AG04449 (cell line): ENCODE data around the gene TKTL1.

ENCODE experiments used
- CTCF ChIA-PET: fragments of 350-600 bp; formaldehyde crosslinking; extraction: SDS; loops from one replicate; lab custom pipeline; 2021; ENCODE audit warnings: antibody characterized with exemption; lab: Yijun Ruan, JAX
- POLR2A ChIA-PET: fragments of 400-600, 350-600 bp; formaldehyde crosslinking; extraction: SDS; loops from one replicate; lab custom pipeline; 2020; ENCODE audit warnings: antibody characterized with exemption, inconsistent platforms; lab: Yijun Ruan, JAX
- DNase-seq: peaks from one replicate; pipeline ENCODE4 v3.0.0-alpha.2; 2010; ENCODE audit warnings: low read depth, low spot score
- H3K4me3 ChIP-seq: 2 replicates; pipeline ENCODE4 v1.5.1; 2011; ENCODE audit warnings: low read depth, mild to moderate bottlenecking, control low read depth, low read length
- TF ChIP-seq, protein P1 (sequence below): IDR thresholded peaks from one replicate; pipeline ENCODE4 v1.5.1; 2011; ENCODE audit warnings: mild to moderate bottlenecking, moderate library complexity, low read length, control low read depth, inconsistent platforms; ENCODE audit not compliant: insufficient read depth; ENCODE audit errors: missing control alignments

TKTL1 gene

DNA sequence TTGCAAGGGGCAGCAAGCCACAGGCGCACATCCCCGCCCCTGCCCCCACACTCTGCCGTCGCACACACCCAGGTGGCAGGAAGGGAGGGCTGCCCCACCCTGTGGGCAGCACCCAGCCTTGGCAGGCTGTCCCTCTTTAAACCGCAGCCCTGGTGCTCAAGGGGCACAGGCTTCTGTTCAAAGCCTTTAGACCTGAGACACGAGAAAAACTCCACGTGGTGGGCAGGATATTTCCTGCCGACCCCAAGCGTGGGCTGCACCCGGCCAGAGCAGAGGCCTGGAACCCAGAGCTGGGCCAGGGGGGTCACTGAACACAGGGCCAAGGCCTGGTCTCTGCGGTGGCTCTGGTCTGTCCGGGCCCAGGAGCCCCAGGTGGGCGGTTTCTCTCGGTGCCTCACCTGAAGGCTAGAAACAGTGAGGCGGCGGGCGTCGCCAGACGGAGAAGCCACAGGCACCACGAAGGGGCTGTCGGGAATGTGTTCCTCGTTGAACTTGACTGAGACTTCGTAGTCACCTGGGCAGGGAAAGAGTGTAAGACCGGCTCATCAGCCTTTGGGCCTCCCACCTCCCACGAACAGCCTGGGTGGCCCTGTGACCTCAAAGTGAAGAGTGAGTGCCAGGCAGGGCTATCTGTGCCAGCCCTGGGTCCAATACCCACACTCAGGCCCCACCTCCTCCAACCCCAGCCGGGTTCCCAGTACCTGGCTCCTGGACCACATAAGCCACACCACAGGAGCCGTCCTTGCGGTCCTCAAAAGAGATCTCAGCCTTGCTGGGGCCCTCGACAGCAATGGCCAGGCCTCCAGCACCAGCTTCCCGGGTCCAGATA, 55.8 kb downstream of the TKTL1 start:
- no peak overlapping the region for H3K4me3 ChIP-seq
- ChIA-PET POLR2A (no interaction called here), CTCF (no interaction called here)
- no peak for DNase-seq
- TF ChIP-seq, protein P1, sequence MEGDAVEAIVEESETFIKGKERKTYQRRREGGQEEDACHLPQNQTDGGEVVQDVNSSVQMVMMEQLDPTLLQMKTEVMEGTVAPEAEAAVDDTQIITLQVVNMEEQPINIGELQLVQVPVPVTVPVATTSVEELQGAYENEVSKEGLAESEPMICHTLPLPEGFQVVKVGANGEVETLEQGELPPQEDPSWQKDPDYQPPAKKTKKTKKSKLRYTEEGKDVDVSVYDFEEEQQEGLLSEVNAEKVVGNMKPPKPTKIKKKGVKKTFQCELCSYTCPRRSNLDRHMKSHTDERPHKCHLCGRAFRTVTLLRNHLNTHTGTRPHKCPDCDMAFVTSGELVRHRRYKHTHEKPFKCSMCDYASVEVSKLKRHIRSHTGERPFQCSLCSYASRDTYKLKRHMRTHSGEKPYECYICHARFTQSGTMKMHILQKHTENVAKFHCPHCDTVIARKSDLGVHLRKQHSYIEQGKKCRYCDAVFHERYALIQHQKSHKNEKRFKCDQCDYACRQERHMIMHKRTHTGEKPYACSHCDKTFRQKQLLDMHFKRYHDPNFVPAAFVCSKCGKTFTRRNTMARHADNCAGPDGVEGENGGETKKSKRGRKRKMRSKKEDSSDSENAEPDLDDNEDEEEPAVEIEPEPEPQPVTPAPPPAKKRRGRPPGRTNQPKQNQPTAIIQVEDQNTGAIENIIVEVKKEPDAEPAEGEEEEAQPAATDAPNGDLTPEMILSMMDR: no peak

DNA sequence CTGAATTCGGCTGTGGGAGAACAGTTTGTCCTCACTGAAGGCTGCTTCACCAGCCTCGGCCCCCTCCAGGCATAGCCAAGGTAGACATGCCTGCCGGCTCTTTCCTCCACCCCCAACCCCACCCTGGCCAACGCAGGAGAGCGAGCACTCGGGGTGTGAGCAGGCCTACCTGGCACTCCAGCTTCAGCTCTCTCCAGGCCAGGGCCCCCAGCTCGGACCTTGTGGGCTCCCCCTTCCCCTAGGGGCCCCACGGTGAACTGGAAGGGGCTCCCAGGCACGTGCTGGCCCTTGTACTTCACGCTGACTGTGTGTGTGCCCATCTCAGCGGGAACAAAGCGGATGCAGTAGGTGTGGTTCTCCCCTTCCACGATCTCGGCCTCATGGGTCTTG, 56.4 kb downstream of the TKTL1 start:
- ChIA-PET POLR2A (no interaction called here), CTCF (no interaction called here)
- DNase-seq: no peak
- TF ChIP-seq, protein P1: no peak
- H3K4me3 ChIP-seq: no peak overlapping the region

DNA sequence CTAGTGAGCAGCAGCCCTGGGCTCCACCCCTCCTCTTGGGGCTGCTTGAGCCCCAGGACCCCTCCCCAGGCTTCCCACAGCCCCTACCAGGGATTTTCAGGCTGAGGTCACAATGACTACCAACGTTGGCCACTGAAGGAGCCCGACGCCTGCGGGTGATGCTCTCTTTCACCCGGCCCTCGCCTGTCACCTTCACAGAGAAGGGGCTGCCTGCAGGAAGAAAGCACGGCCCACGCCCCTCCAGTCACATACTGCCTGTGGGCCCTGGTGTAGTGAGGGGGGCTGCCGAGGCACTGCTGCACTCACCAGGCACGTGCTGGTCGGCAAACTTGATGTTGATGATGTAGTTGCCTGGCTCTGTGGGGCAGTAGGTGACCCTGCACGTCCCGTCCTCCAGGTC, 56.9 kb downstream of the TKTL1 start:
- H3K4me3 ChIP-seq: no peak overlapping the region
- no peak for DNase-seq
- ChIA-PET POLR2A (no interaction called here), CTCF (no interaction called here)
- TF ChIP-seq, protein P1: no peak

DNA sequence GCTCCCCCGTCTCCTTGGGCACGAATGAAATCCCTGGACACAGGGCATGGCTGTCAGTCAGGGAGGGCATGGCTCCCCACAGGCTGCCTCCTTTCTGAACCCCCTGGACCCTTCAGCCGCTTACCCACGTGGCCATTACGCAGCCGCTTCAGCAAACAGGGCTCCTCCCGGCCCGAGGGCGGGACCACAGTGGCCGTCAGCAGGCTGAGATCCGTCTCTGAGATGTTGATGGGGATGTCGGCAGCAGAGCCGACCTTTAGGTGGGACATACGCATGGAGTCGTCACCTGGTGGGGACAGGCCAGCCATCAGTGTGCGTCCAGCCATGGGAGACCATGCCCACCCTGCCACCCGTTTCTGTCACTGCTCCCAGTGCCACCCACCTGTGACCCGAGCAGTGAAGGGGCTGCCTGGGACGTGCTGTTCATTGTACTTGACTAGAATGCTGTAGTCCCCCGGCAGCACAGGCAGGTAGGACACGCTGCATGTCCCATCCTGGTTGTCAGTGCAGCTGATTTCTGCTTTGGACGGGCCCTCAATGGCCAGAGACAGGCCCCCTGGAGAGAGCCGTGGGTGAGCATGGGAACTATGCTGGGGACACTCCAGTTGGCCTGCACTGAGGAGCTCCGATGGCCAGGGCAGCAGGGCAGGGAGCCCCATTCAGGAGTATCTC, 57.7 kb downstream of the TKTL1 start:
- CTCF ChIA-PET: no interaction called here
- H3K4me3 ChIP-seq: no peak overlapping the region
- POLR2A ChIA-PET: interaction anchor here (1.1 kb wide), 1 partner anchor 12 kb away, joined by 3 read pairs; no protein-coding TSS in a partner anchor
- TF ChIP-seq, protein P1: no peak
- DNase-seq: no peak

DNA sequence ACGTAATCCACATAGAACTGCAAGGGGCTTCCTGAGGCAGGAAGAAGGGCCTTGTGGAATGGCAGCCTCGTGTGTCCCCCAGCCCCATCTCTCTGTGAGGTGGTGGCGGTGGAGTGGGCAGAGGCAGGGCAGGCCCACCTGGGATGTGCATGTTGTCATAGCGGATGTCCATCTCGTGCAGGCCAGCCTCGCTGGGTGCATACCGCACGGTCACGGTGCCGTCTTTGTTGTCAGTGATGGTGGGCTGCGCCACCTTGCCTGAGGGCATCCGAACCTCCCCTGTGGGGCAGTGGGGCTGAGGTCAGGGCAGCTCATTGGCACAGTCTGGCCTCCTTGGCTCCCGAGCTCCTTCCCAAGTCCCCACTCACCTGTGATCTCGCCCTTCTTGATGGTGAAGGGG, 58.4 kb downstream of the TKTL1 start:
- DNase-seq: no peak
- CTCF ChIA-PET: no interaction called here
- POLR2A ChIA-PET: interaction anchor here (1.1 kb wide), 1 partner anchor 12 kb away, joined by 3 read pairs; no protein-coding TSS in a partner anchor
- H3K4me3 ChIP-seq: no peak overlapping the region
- TF ChIP-seq, protein P1: no peak

DNA sequence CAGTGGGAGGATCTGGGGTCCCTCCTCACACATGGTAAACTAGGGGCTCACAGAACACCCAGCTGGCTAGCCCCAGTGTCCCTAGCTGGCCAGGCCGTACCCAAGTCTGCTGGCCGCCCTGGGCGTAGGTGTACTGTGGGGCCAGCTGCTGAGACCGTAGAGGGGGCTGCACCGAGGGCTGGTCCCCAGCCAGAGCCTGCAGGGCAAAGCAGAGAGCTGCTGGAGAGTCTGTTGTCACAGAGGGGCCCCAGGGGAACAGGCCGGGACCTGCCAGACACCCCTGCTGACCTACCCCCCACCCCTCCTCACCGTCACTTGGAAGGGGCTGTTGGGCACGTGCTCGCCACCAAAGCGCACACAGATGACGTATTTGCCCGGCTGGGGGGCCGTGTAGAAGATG, 58.9 kb downstream of the TKTL1 start:
- H3K4me3 ChIP-seq: no peak overlapping the region
- ChIA-PET CTCF (no interaction called here), POLR2A (no interaction called here)
- DNase-seq: no peak
- TF ChIP-seq, protein P1: no peak
